Uterus (tissue), 4 donors: ENCODE results near the gene MRI1. TPM values are rescaled to one million over a fixed set of nuclear protein-coding genes. Genes with fewer than 3 reads are reported as not detected.
A peak's percentile ranks its signal among the peaks of the same experiment; 100 is the strongest.

ENCODE experiments used
- DNase-seq, 2 donors: peaks; one replicate each; pipeline ENCODE4 v3.0.0-alpha.2; 2019 to 2020
- H3K27ac ChIP-seq, 2 donors: fragments of 200-600 bp; sonication (generic); 1 replicate in 1 of 2; 2 replicates in 1 of 2; pipeline ENCODE4 v1.5.1; 2016 to 2018
- H3K27me3 ChIP-seq, 2 donors: fragments of 200-600 bp; sonication (generic); one replicate each; pipeline ENCODE4 v1.5.1; 2018 to 2019; ENCODE audit warnings: control low read depth in 1 of 2
- H3K36me3 ChIP-seq, 2 donors: fragments of 200-600 bp; sonication (generic); one replicate each; pipeline ENCODE4 v1.5.1; 2019; ENCODE audit warnings: control low read depth in 1 of 2
- H3K4me1 ChIP-seq, 2 donors: fragments of 200-600 bp; sonication (generic); one replicate each; pipeline ENCODE4 v1.5.1; 2018 to 2019; ENCODE audit warnings: control low read depth in 1 of 2
- H3K4me3 ChIP-seq, 2 donors: fragments of 200-600 bp; sonication (generic); 1 replicate in 1 of 2; 2 replicates in 1 of 2; pipeline ENCODE4 v1.5.1; 2018 to 2019; ENCODE audit warnings: mild to moderate bottlenecking in 1 of 2
- H3K9me3 ChIP-seq, 2 donors: fragments of 200-600 bp; sonication (generic); one replicate each; pipeline ENCODE4 v1.5.1; 2019; ENCODE audit warnings: control low read depth in 1 of 2
- POLR2A ChIP-seq, 2 donors: fragments of 450-650 bp; IDR thresholded peaks; one replicate each; pipeline ENCODE4 v1.6.1; 2016; ENCODE audit warnings: antibody characterized with exemption in 2 of 2, mild to moderate bottlenecking in 1 of 2, moderate library complexity in 1 of 2
- intact Hi-C: fragments of 100-400 bp; cut with DNase I; formaldehyde crosslinking; loops from one replicate; pipeline ENCODE4 v1.15.1; 2023; ENCODE audit warnings: low total_unique reads
- total RNA-seq, 4 donors: library from RNA; depleted of rRNA in 3 of 4; stranded (reverse); fragments of >200 nt in 3 of 4; gene quantifications; one replicate each; pipeline versions ENCODE4 v1.1.0 to v1.2.4, GENCODE V29; 2014 to 2023
- TF ChIP-seq, protein P1 (sequence below), 4 experiments: fragments of 200-600 bp in 2 of 4; fragments of 450-650 bp in 2 of 4; sonication (generic) in 2 of 4; IDR thresholded peaks; one replicate each; pipeline ENCODE4 v1.5.1; 2016 to 2019; ENCODE audit warnings: antibody characterized with exemption in 4 of 4, mild to moderate bottlenecking in 2 of 4, moderate library complexity in 1 of 4
- donor health status: DM: yes; HTN: yes; CAD: no.

The MRI1 gene
- total RNA-seq, 4 donors from 2014 or later: 33.3 to 62.4 (median 45.9) TPM

DNA sequence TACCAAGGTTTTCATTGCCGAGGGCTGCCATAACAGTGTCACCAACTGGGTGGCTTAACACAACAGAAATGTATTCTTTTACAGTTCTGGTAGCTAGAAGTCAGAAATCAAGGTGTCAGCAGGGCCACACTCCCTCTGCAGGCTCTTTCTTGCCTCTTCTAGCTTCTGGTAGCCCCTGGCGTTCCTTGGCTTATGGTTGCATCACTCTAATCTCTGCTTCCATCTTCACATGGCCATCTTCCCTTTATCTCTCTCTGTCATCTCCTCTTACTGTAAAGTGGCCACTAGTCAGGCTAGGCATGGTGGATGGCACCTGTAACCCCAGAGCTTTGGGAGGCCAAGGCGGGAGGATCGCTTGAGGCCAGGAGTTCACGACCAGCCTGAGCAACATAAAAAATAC, 38.0 kb upstream of the MRI1 start:
- Histone ChIP-seq H3K27me3 (no peaks in the 10 kb centered on the region), H3K36me3 (no peaks in the 10 kb centered on the region), H3K9me3 (no peaks in the 10 kb centered on the region), H3K4me1 (no peaks in the 10 kb centered on the region), H3K27ac (no peak overlapping the region), H3K4me3 (no peak overlapping the region)
- no peak for TF ChIP-seq POLR2A (IDR thresholded peaks at IDR 0.05)
- TF ChIP-seq, protein P1, sequence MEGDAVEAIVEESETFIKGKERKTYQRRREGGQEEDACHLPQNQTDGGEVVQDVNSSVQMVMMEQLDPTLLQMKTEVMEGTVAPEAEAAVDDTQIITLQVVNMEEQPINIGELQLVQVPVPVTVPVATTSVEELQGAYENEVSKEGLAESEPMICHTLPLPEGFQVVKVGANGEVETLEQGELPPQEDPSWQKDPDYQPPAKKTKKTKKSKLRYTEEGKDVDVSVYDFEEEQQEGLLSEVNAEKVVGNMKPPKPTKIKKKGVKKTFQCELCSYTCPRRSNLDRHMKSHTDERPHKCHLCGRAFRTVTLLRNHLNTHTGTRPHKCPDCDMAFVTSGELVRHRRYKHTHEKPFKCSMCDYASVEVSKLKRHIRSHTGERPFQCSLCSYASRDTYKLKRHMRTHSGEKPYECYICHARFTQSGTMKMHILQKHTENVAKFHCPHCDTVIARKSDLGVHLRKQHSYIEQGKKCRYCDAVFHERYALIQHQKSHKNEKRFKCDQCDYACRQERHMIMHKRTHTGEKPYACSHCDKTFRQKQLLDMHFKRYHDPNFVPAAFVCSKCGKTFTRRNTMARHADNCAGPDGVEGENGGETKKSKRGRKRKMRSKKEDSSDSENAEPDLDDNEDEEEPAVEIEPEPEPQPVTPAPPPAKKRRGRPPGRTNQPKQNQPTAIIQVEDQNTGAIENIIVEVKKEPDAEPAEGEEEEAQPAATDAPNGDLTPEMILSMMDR (IDR thresholded peaks at IDR 0.05): no peak
- intact Hi-C loops: no loop called here
- DNase-seq: no peak

GRCh38 chr19:13727798-13728197, 36.5 kb upstream of the MRI1 start:
- no peaks in the 10 kb centered on the region for H3K27me3 ChIP-seq
- no peak overlapping the region for H3K27ac ChIP-seq
- no peaks in the 10 kb centered on the region for H3K4me1 ChIP-seq
- TF ChIP-seq POLR2A (IDR thresholded peaks at IDR 0.05): no peak
- TF ChIP-seq, protein P1 (IDR thresholded peaks at IDR 0.05): no peak
- no peaks in the 10 kb centered on the region for H3K36me3 ChIP-seq
- no peak overlapping the region for H3K4me3 ChIP-seq
- intact Hi-C loops: no loop called here
- peak in 1 of 2 donors; percentile 32 for DNase-seq
- H3K9me3 ChIP-seq: no peaks in the 10 kb centered on the region

GRCh38 chr19:13729859-13730258, 34.5 kb upstream of the MRI1 start:
- no peak for TF ChIP-seq POLR2A (IDR thresholded peaks at IDR 0.05)
- TF ChIP-seq, protein P1 (IDR thresholded peaks at IDR 0.05): no peak
- Histone ChIP-seq H3K9me3 (no peaks in the 10 kb centered on the region), H3K27me3 (no peaks in the 10 kb centered on the region), H3K27ac (peak overlapping the region; percentile 93 to 96), H3K4me3 (no peak overlapping the region), H3K36me3 (no peaks in the 10 kb centered on the region), H3K4me1 (no peaks in the 10 kb centered on the region)
- intact Hi-C loops: no loop called here
- DNase-seq: no peak

GRCh38 chr19:13731147-13731964, 33.0 kb upstream of the MRI1 start:
- TF ChIP-seq POLR2A (IDR thresholded peaks at IDR 0.05): peak; percentile 6 to 68
- TF ChIP-seq, protein P1 (IDR thresholded peaks at IDR 0.05): peak in 1 of 4 experiments; percentile 14
- Histone ChIP-seq H3K4me3 (peak overlapping the region; percentile 42 to 66), H3K27me3 (no peaks in the 10 kb centered on the region), H3K36me3 (no peaks in the 10 kb centered on the region), H3K4me1 (no peaks in the 10 kb centered on the region), H3K9me3 (no peaks in the 10 kb centered on the region), H3K27ac (peak overlapping the region; percentile 93 to 96)
- intact Hi-C loops: no loop called here
- peak; percentile 93 to 95 for DNase-seq

DNA sequence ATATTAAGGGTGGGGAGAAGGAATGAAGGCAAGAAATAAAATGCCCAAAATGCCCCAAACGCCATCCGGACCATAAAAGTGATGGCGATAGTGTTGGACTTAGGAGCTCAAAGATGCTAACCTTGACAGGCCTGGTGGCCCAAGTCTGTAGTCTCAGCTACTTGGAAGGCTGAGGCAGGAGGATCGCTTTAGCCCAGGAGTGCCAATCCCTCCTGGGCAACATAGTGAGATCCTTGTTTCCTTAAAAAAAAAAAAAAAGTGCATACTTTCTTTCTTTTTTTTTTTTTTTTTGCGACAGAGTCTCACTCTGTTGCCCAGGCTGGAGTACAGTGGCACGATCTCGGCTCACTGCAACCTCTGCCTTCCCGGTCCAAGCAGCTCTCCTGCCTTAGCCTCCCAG, 32.0 kb upstream of the MRI1 start:
- DNase-seq: no peak
- Histone ChIP-seq H3K27me3 (no peaks in the 10 kb centered on the region), H3K27ac (peak overlapping the region in 1 of 2 donors; percentile 93), H3K4me1 (no peaks in the 10 kb centered on the region), H3K36me3 (no peaks in the 10 kb centered on the region), H3K9me3 (no peaks in the 10 kb centered on the region), H3K4me3 (peak overlapping the region in 1 of 2 donors; percentile 42)
- TF ChIP-seq, protein P1 (IDR thresholded peaks at IDR 0.05): no peak
- TF ChIP-seq POLR2A (IDR thresholded peaks at IDR 0.05): no peak
- intact Hi-C loops: no loop called here
